ENCODE results near the gene WDR5.

- TF ChIP-seq CTCF (conservative IDR thresholded peaks at IDR 0.05 in 1 of 2, IDR thresholded peaks at IDR 0.05 in 1 of 2; ENCODE audit: low read depth in 1 of 2, low read length in 2 of 2) (no peak), EZH2 (IDR thresholded peaks at IDR 0.05; ENCODE audit: low read length, missing control alignments) (no peak)
Observed at GRCh38 chr9:134155812-134156377, 20.0 kb downstream of the WDR5 start.
